Measurements from ENCODE around the gene OR2V2. TPM values are rescaled to one million over a fixed set of nuclear protein-coding genes. Genes with fewer than 3 reads are reported as not detected.

OR2V2 gene
- total RNA-seq, 1 donor = not detected

DNA sequence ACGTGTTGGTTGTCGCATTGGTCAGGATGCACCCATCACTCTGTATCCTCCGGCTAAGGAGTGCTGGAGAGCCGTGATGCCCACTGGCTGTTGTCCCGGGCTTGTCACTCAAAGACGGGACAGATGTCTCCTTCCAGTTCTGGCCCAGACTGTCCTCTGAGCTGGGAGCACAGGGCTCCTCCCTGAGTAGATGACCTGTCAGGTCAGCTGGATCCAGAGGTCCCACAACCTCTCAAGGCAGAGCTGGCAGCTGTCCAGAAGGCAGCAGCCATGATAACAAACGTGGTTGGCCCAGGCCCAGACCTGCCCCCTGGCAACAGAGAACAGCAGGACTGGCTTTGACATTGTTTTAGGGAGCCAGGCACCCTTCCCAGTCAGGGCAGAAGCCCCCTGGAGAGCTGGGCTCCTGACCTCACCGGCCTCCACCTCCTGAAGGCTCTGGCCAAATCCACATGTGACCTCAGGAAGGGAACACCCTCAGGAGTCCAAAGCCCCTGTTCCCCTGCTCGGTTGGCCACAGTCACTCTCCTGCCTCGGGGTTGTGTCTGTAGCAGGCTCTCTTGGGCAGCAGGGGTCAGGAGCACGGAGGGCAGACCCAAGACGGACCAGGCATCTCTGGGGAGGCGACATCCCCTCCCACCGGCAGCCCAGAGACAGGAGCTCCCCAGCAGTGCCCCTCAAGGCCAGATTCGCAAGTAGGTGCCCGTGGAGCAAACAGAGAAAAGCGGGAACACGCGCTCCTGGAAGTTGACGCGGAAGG, 47.3 kb downstream of the OR2V2 start:
- H3K4me3 ChIP-seq (ENCODE audit: low read depth, low read length) = no peak overlapping the region
- DNase-seq (ENCODE audit: low read depth) = no peak
- TF ChIP-seq, protein P1, sequence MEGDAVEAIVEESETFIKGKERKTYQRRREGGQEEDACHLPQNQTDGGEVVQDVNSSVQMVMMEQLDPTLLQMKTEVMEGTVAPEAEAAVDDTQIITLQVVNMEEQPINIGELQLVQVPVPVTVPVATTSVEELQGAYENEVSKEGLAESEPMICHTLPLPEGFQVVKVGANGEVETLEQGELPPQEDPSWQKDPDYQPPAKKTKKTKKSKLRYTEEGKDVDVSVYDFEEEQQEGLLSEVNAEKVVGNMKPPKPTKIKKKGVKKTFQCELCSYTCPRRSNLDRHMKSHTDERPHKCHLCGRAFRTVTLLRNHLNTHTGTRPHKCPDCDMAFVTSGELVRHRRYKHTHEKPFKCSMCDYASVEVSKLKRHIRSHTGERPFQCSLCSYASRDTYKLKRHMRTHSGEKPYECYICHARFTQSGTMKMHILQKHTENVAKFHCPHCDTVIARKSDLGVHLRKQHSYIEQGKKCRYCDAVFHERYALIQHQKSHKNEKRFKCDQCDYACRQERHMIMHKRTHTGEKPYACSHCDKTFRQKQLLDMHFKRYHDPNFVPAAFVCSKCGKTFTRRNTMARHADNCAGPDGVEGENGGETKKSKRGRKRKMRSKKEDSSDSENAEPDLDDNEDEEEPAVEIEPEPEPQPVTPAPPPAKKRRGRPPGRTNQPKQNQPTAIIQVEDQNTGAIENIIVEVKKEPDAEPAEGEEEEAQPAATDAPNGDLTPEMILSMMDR (IDR thresholded peaks at IDR 0.05; ENCODE audit: insufficient read depth, low read length) = no peak

DNA sequence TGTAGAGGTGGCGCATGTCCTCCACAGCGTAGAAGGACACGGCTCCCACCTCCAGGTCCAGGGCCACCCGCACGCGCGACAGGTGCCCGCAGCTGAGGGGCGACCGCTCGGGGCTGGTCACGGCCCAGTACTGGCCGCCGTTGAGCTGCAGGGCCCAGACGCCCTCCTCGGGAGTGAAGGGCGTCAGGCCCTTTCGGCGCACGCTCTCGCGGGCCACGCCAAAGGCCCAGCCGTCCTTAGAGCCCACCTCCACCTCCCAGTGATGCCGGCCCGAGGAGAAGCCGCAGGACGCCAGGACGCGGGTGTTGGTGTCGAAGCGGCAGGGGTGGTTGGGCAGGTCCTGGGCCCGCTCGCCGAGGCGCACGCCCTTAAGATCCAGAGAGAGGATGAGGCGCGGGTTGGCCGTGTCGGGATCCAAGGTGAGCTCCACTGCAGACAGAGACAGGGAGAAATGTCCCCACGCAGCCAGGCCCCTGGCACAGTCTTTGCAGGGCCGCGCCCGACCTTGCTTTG, 47.9 kb downstream of the OR2V2 start:
- DNase-seq (ENCODE audit: low read depth) = no peak
- TF ChIP-seq, protein P1 (IDR thresholded peaks at IDR 0.05; ENCODE audit: insufficient read depth, low read length) = no peak
- no peak overlapping the region for H3K4me3 ChIP-seq (ENCODE audit: low read depth, low read length)

DNA sequence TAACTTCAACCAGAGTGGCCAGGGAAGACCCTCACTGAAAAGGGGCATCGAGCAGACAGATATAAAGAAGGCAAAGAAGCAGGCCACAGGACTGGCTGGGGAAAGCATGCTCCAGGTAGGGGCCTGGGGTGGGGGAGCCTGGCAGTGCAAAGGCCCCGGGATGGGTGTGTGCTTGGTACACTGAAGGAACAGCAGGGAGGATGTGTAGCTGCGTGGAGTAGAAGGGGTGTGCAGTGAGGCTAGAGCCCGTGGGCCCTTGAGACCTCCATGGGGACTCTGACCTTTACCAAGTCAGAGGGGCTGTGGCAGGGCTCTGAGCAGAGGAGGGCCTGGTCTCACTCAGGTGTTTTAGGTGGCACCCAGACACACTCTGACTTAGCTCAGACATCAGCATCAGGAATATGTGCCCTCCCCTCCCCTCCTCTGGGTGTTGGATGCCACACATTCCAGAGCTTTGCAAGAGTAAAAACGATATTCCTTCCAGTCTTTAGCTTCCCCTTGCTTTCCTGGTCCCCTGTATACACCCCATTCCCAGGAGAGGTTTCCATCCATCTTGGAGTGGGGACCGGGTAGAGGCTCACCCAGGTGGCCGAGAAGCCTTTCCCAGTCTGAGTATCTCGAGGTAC, 50.1 kb downstream of the OR2V2 start:
- DNase-seq (ENCODE audit: low read depth) = no peak
- H3K4me3 ChIP-seq (ENCODE audit: low read depth, low read length) = no peak overlapping the region
- TF ChIP-seq, protein P1 (IDR thresholded peaks at IDR 0.05; ENCODE audit: insufficient read depth, low read length) = no peak

DNA sequence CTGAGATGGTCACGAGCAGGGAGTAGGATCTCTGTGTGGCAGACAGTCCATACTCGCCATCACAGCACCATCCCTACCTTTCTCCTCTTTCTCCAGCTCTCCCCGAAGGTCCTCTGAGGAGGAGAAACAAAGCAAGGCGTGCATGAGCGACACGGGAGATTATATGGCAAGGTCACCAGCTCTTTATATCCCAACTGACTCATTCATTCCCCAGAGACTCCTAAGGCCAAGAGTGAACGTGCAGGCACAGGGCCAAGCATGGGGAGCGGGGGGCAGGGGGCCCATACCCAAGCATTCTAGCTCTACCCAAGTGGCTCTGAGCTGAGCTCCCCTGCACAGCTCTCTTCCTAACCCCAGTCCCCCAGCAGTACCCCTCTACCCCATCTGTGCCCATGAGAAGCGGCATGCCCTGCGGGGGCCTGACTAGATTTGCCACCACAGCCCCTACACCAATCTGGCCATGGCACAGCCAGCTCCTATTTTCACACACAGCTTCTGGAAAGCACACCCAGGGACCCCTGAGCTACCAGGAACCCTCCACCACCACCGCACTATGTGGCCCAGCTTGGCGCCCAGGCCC, 50.8 kb downstream of the OR2V2 start:
- TF ChIP-seq, protein P1 (IDR thresholded peaks at IDR 0.05; ENCODE audit: insufficient read depth, low read length) = no peak
- H3K4me3 ChIP-seq (ENCODE audit: low read depth, low read length) = no peak overlapping the region
- no peak for DNase-seq (ENCODE audit: low read depth)

DNA sequence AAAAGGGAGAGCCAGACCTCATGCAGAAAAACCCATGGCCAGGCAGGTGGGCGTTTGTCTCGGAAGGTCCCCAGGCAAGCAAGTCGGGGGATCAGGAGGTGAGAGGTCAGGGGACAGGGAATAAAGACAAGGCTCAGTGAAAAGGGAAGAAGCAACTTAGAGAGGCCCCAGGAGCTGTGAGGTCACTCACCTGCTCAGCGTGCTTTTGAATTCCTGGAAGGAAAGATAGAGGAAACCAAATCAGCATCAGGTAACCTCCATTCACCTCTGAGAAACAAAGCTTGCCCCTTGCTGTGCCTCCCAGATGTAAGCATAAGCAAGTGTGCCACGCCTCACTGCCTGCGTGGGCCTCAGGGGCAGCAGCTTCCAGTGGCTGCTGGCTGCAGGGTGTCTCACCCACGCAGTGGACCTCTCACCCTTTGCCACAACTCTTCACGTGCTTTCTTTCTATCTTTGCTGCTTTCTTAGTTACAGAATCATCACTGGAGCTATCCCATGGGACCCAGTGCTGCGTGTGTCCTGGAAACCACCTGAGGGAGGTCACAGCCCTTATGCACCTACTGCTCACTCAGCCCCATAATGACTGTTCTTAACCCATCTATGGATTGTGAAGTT, 51.6 kb downstream of the OR2V2 start:
- TF ChIP-seq, protein P1 (IDR thresholded peaks at IDR 0.05; ENCODE audit: insufficient read depth, low read length) = no peak
- H3K4me3 ChIP-seq (ENCODE audit: low read depth, low read length) = no peak overlapping the region
- no peak for DNase-seq (ENCODE audit: low read depth)

DNA sequence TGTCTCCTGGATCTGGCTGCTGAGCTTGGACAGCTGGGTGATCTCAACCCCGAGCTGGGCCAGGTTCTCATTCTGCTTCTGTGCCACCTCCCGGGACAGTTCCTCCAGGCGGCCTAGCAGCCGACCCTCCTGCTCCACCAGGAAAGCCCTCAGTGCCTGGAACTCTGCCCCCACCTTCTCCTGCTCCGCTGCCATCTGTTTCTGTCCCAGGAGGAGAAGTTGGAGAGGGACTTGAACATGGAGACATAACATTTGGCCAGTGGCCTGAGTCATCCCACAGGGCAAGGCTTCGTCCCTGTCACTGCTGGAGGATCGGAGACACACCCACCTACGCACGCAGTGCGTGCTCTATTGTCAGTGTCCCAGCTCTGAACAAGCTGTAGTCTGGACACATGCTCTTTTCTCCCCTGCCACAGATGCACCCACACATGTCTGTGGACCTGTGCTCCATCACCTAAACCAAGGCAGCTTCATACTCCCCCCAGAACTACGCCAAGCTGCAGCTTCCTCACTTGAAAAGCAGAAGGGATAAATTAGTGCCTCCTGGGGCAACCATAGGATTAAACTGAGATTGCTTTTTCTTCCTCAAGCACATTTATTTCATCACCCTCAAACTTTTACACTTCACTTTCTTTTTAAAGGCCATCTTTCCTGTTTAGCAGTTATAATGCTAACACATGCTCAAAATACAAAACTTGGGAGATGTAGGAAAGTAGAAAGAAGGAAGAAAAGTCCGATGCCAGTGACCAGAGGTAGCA, 52.7 kb downstream of the OR2V2 start:
- no peak for DNase-seq (ENCODE audit: low read depth)
- TF ChIP-seq, protein P1 (IDR thresholded peaks at IDR 0.05; ENCODE audit: insufficient read depth, low read length) = no peak
- H3K4me3 ChIP-seq (ENCODE audit: low read depth, low read length) = no peak overlapping the region

Data from fibroblast of the aortic adventitia (primary cell).